Measurements from ENCODE around the gene SLC2A8.

The SLC2A8 gene

GRCh38 chr9:127406799-127407491 lies 10.0 kb downstream of the SLC2A8 start:
- no peak for TF ChIP-seq CTCF (IDR thresholded peaks at IDR 0.05)

GRCh38 chr9:127407492-127407843 lies 10.5 kb downstream of the SLC2A8 start:
- no peak for TF ChIP-seq CTCF (IDR thresholded peaks at IDR 0.05)

GRCh38 chr9:127411122-127411521 lies 14.2 kb downstream of the SLC2A8 start:
- TF ChIP-seq CTCF (IDR thresholded peaks at IDR 0.05) = no peak

GRCh38 chr9:127415141-127415540 lies 18.2 kb downstream of the SLC2A8 start:
- TF ChIP-seq CTCF (IDR thresholded peaks at IDR 0.05) = no peak

- no peak for TF ChIP-seq CTCF (IDR thresholded peaks at IDR 0.05)
These were observed 18.7 kb downstream of the SLC2A8 start for GRCh38 chr9:127415657-127416056.

- no peak for TF ChIP-seq CTCF (IDR thresholded peaks at IDR 0.05)
These were observed 20.4 kb downstream of the SLC2A8 start for GRCh38 chr9:127417131-127418036.

GRCh38 chr9:127418037-127418471 lies 21.1 kb downstream of the SLC2A8 start:
- TF ChIP-seq CTCF (IDR thresholded peaks at IDR 0.05) = no peak

Data from LNCAP (cell line).